Gastrocnemius medialis (tissue), 4 donors: Measurements from ENCODE around the gene USH1G.

ENCODE experiments used
- CTCF ChIP-seq, 5 experiments: fragments of 450-650 bp in 3 of 5; fragments of 200-600 bp in 2 of 5; sonication (generic) in 2 of 5; IDR thresholded peaks in 4 of 5; conservative IDR thresholded peaks in 1 of 5; 1 replicate in 4 of 5; 2 replicates in 1 of 5; pipeline ENCODE4 v1.5.1; 2016 to 2019; ENCODE audit warnings: antibody characterized with exemption in 5 of 5, mild to moderate bottlenecking in 3 of 5, moderate library complexity in 3 of 5
- POLR2A ChIP-seq, 2 donors: fragments of 450-650 bp; IDR thresholded peaks; one replicate each; pipeline ENCODE4 v1.6.1; 2017; ENCODE audit warnings: antibody characterized with exemption in 2 of 2, mild to moderate bottlenecking in 2 of 2, moderate library complexity in 2 of 2

GRCh38 chr17:74883241-74883745 lies 39.8 kb downstream of the USH1G start:
- TF ChIP-seq CTCF (IDR thresholded peaks at IDR 0.05 in 4 of 5, conservative IDR thresholded peaks at IDR 0.05 in 1 of 5) (no peak), POLR2A (IDR thresholded peaks at IDR 0.05) (no peak)
